ENCODE results near the gene MTHFSD.
A peak's percentile ranks its signal among the peaks of the same experiment; 100 is the strongest.
"Not testable (repeated sequence)": the region's sequence is repeated elsewhere in the genome, so short reads cannot be mapped to it uniquely, and the experiment has no call there.

MTHFSD gene

GRCh38 chr16:86554917-86555703 lies at the start of gene MTHFSD:
MTHFSD (minus strand) TSS chr16:86555235; CDS start chr16:86555184, 51 bp downstream.
- peak; percentile 93 for DNase-seq (ENCODE audit: low read depth)

GRCh38 chr16:86604436-86605193 lies 49.6 kb upstream of the MTHFSD start:
- no peak for DNase-seq (ENCODE audit: low read depth)

GRCh38 chr16:86602521-86602920 lies 47.5 kb upstream of the MTHFSD start:
- DNase-seq (ENCODE audit: low read depth), result no peak

- DNase-seq (ENCODE audit: low read depth), result no peak
Measured at GRCh38 chr16:86601356-86601755, 46.3 kb upstream of the MTHFSD start.

GRCh38 chr16:86598607-86599565 lies 43.9 kb upstream of the MTHFSD start:
- DNase-seq (ENCODE audit: low read depth), result peak; percentile 24

GRCh38 chr16:86597880-86598606 lies 43.0 kb upstream of the MTHFSD start:
- DNase-seq (ENCODE audit: low read depth), result no peak

GRCh38 chr16:86597126-86597879 lies 42.3 kb upstream of the MTHFSD start:
- no peak for DNase-seq (ENCODE audit: low read depth)

GRCh38 chr16:86595983-86596605 lies 41.1 kb upstream of the MTHFSD start:
- DNase-seq (ENCODE audit: low read depth), result no peak

- DNase-seq (ENCODE audit: low read depth), result no peak
Measured at GRCh38 chr16:86594721-86595120, 39.7 kb upstream of the MTHFSD start.

- no peak for DNase-seq (ENCODE audit: low read depth)
Measured at GRCh38 chr16:86593913-86594620, 39.0 kb upstream of the MTHFSD start.

GRCh38 chr16:86591270-86591669 lies 36.2 kb upstream of the MTHFSD start:
- no peak for DNase-seq (ENCODE audit: low read depth)

GRCh38 chr16:86590501-86591144 lies 35.6 kb upstream of the MTHFSD start:
- DNase-seq (ENCODE audit: low read depth), result peak; percentile 91

- not testable (repeated sequence) for DNase-seq (ENCODE audit: low read depth)
Measured at GRCh38 chr16:86587955-86588354, 32.9 kb upstream of the MTHFSD start.

GRCh38 chr16:86587487-86587886 lies 32.5 kb upstream of the MTHFSD start:
- DNase-seq (ENCODE audit: low read depth), result no peak

- peak; percentile 95 for DNase-seq (ENCODE audit: low read depth)
Measured at GRCh38 chr16:86585821-86586611, 31.0 kb upstream of the MTHFSD start.

GRCh38 chr16:86584726-86585721 lies 30.0 kb upstream of the MTHFSD start:
- peak; percentile 83 for DNase-seq (ENCODE audit: low read depth)

Data from ELR (cell line).